ENCODE results near the gene AP5S1. TPM values are rescaled to one million over a fixed set of nuclear protein-coding genes. Genes with fewer than 3 reads are reported as not detected.

AP5S1 gene
- polyA plus RNA-seq, 1 of the 3 experiments (the other 2 are of a cell fraction) = 10.3 TPM

GRCh38 chr20:3858689-3859088, 38.3 kb downstream of the AP5S1 start:
- WGBS (ENCODE audit: low lambda C conversion rate) = 97% methylated on average over 6 of the region's 6 CpGs
- Histone ChIP-seq H3F3A (replicated peaks; ENCODE audit: insufficient read depth) (peaks cover 11% of the 10 kb centered on the region), H3K27me3 (ENCODE audit: insufficient read depth) (no peaks in the 10 kb centered on the region), H2AFZ (ENCODE audit: low read depth) (no peak overlapping the region), H3K9ac (no peak overlapping the region), H4K20me1 (ENCODE audit: insufficient read depth) (no peaks in the 10 kb centered on the region), H3K36me3 (replicated peaks in 1 of 2; ENCODE audit: control insufficient read depth in 1 of 2, insufficient read depth in 2 of 2, low read length in 1 of 2) (peaks cover 42 to 56% of the 10 kb centered on the region in 2 experiments), H3K9me2 (no peaks in the 10 kb centered on the region), H3K79me2 (ENCODE audit: insufficient read depth) (peaks cover 14% of the 10 kb centered on the region; the same call in 1 of the 2 replicates), H3K4me2 (no peak overlapping the region), H3K27ac (ENCODE audit: low read depth in 2 of 2, low read length in 1 of 2) (no peak overlapping the region), H3K4me3 (ENCODE audit: low read depth in 2 of 2, low read length in 1 of 2) (no peak overlapping the region), H3K9me3 (no peaks in the 10 kb centered on the region), H3K4me1 (ENCODE audit: control insufficient read depth in 1 of 2, insufficient read depth in 2 of 2, low read depth in 1 of 2, low read length in 1 of 2) (no peaks in the 10 kb centered on the region)
- CTCF ChIA-PET = interaction anchor here (0.9 kb wide), 1 partner anchor 213 kb away, joined by 3 read pairs; no protein-coding TSS in a partner anchor
- POLR2A ChIA-PET = no interaction called here
- TF ChIP-seq TAF1 (IDR thresholded peaks at IDR 0.05; ENCODE audit: borderline replicate concordance, low read depth, low read length) (no peak), RCOR1 (IDR thresholded peaks at IDR 0.05; ENCODE audit: low read length) (no peak), FOXM1 (IDR thresholded peaks at IDR 0.05; ENCODE audit: low read depth) (no peak), TEAD4 (IDR thresholded peaks at IDR 0.05; ENCODE audit: borderline replicate concordance, insufficient read depth) (no peak), USF2 (IDR thresholded peaks at IDR 0.05; ENCODE audit: borderline replicate concordance, low read depth, low read length) (no peak), EP300 (IDR thresholded peaks at IDR 0.05; ENCODE audit: borderline replicate concordance in 1 of 2, low read depth in 1 of 2, low read length in 1 of 2) (no peak), FOSL2 (IDR thresholded peaks at IDR 0.05; ENCODE audit: borderline replicate concordance, low read depth) (no peak)
- TF ChIP-seq, protein P1, sequence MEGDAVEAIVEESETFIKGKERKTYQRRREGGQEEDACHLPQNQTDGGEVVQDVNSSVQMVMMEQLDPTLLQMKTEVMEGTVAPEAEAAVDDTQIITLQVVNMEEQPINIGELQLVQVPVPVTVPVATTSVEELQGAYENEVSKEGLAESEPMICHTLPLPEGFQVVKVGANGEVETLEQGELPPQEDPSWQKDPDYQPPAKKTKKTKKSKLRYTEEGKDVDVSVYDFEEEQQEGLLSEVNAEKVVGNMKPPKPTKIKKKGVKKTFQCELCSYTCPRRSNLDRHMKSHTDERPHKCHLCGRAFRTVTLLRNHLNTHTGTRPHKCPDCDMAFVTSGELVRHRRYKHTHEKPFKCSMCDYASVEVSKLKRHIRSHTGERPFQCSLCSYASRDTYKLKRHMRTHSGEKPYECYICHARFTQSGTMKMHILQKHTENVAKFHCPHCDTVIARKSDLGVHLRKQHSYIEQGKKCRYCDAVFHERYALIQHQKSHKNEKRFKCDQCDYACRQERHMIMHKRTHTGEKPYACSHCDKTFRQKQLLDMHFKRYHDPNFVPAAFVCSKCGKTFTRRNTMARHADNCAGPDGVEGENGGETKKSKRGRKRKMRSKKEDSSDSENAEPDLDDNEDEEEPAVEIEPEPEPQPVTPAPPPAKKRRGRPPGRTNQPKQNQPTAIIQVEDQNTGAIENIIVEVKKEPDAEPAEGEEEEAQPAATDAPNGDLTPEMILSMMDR (IDR thresholded peaks at IDR 0.05) = no peak
- DNase-seq = no peak

GRCh38 chr20:3861191-3861590, 40.8 kb downstream of the AP5S1 start:
- H3K9ac ChIP-seq = no peak overlapping the region
- peaks cover 4% of the 10 kb centered on the region; the same call in 1 of the 2 replicates for H3K79me2 ChIP-seq (ENCODE audit: insufficient read depth)
- no peaks in the 10 kb centered on the region for H3F3A ChIP-seq (replicated peaks; ENCODE audit: insufficient read depth)
- no peak overlapping the region for H3K27ac ChIP-seq (ENCODE audit: low read depth in 2 of 2, low read length in 1 of 2)
- peaks cover 47 to 62% of the 10 kb centered on the region in 2 experiments for H3K36me3 ChIP-seq (replicated peaks in 1 of 2; ENCODE audit: control insufficient read depth in 1 of 2, insufficient read depth in 2 of 2, low read length in 1 of 2)
- H3K4me1 ChIP-seq (ENCODE audit: control insufficient read depth in 1 of 2, insufficient read depth in 2 of 2, low read depth in 1 of 2, low read length in 1 of 2) = no peaks in the 10 kb centered on the region
- ChIA-PET POLR2A (no interaction called here), CTCF (interaction anchor here (0.6 to 1.2 kb wide), 2 partner anchors 74 to 211 kb away, joined by 3 read pairs; no protein-coding TSS in a partner anchor)
- no peaks in the 10 kb centered on the region for H3K9me2 ChIP-seq
- no peaks in the 10 kb centered on the region for H4K20me1 ChIP-seq (ENCODE audit: insufficient read depth)
- DNase-seq = no peak
- WGBS (ENCODE audit: low lambda C conversion rate) = 100% methylated on average over 7 of the region's 7 CpGs
- no peak overlapping the region for H3K4me2 ChIP-seq
- H2AFZ ChIP-seq (ENCODE audit: low read depth) = no peak overlapping the region
- TF ChIP-seq FOXM1 (IDR thresholded peaks at IDR 0.05; ENCODE audit: low read depth) (no peak), YY1 (IDR thresholded peaks at IDR 0.05; ENCODE audit: low read depth) (no peak), NRF1 (IDR thresholded peaks at IDR 0.05; ENCODE audit: low read depth, low read length) (no peak), SIN3A (IDR thresholded peaks at IDR 0.05; ENCODE audit: borderline replicate concordance, low read depth, low read length) (no peak), TAF1 (IDR thresholded peaks at IDR 0.05; ENCODE audit: borderline replicate concordance, low read depth, low read length) (no peak), TCF12 (IDR thresholded peaks at IDR 0.05) (no peak), SMC3 (IDR thresholded peaks at IDR 0.05; ENCODE audit: low read depth, low read length) (no peak), FOSL2 (IDR thresholded peaks at IDR 0.05; ENCODE audit: borderline replicate concordance, low read depth) (no peak), PBX3 (IDR thresholded peaks at IDR 0.05) (no peak), RXRA (IDR thresholded peaks at IDR 0.05; ENCODE audit: borderline replicate concordance, low read depth) (no peak), RFX5 (IDR thresholded peaks at IDR 0.05; ENCODE audit: low read length) (no peak), NFIC (IDR thresholded peaks at IDR 0.05; ENCODE audit: borderline replicate concordance) (no peak), GATA2 (CRISPR knock-in tag; IDR thresholded peaks at IDR 0.05) (no peak)
- TF ChIP-seq, protein P1 (IDR thresholded peaks at IDR 0.05) = no peak
- no peak overlapping the region for H3K4me3 ChIP-seq (ENCODE audit: low read depth in 2 of 2, low read length in 1 of 2)
- H3K27me3 ChIP-seq (ENCODE audit: insufficient read depth) = no peaks in the 10 kb centered on the region
- no peaks in the 10 kb centered on the region for H3K9me3 ChIP-seq

All from SK-N-SH (cell line).